ENCODE measurements around the gene C3AR1. TPM values are rescaled to one million over a fixed set of nuclear protein-coding genes. Genes with fewer than 3 reads are reported as not detected.

The C3AR1 gene
- total RNA-seq, 1 experiment from 2014 or later: not detected

DNA sequence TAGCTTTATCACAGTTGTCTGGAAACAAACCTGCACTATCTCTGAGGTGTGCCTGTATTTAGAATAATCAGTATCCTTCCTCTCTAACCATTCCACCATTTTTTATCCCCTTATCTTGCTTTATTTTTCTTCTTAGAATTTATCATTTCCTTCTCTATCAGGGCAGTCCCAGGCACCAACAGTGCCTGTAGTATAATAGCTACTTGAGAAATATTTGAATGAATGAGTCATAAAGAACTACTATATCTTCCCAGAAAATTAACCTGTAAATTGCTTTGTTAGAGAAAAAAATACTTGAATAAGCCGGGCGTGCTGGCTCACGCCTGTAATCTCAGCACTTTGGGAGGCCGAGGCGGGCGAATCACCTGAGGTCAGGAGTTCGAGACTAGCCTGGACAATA is 54.8 kb downstream of the C3AR1 start:
- no peak for ATAC-seq
- no TSS peak for BruUV-seq (replicated peaks)
- no peak for DNase-seq (ENCODE audit: low read depth, low spot score)

More for the DNA sequence above, 54.8 kb downstream of the C3AR1 start:
- H3K36me3 ChIP-seq (ENCODE audit: control insufficient read depth, insufficient read depth, low read length): no peaks in the 10 kb centered on the region
- in situ Hi-C loops (cut with HindIII; ENCODE audit: low pct_unique_long_range_greater_than_20kb, low sequenced_read_pairs) (no loop called here), intact Hi-C loops (cut with micrococcal nuclease; ENCODE audit: unreplicated experiment) (no loop called here)
- H3K9me3 ChIP-seq (ENCODE audit: control insufficient read depth, insufficient read depth, low read depth, low read length): no peaks in the 10 kb centered on the region
- no peak overlapping the region for H3K27ac ChIP-seq (ENCODE audit: low read length)
- no peaks in the 10 kb centered on the region for H3K4me1 ChIP-seq (ENCODE audit: control insufficient read depth, insufficient read depth, low read length)
- no peaks in the 10 kb centered on the region for H3K27me3 ChIP-seq (ENCODE audit: control insufficient read depth, insufficient read depth, low read length)
- H3K4me3 ChIP-seq (ENCODE audit: low read depth in 2 of 2, low read length in 2 of 2): no peak overlapping the region
- ChIA-PET POLR2A (no interaction called here), CTCF (no interaction called here)
- TF ChIP-seq REST (IDR thresholded peaks at IDR 0.05; ENCODE audit: insufficient read depth in 1 of 2, low read depth in 2 of 2, low read length in 1 of 2) (no peak), SIN3A (IDR thresholded peaks at IDR 0.05; ENCODE audit: borderline replicate concordance, insufficient read depth, low read depth, low read length) (no peak), CTCF (IDR thresholded peaks at IDR 0.05) (no peak), TCF7L2 (IDR thresholded peaks at IDR 0.05; ENCODE audit: low read depth, low read length) (no peak), POLR2AphosphoS5 (IDR thresholded peaks at IDR 0.05; ENCODE audit: low read depth, low read length) (no peak)

Other genes with a start within 250 kb of the C3AR1 start
- not detected for gene SLC2A14, start 193.4 kb downstream of the C3AR1 start, total RNA-seq (2021; ENCODE audit: unreplicated experiment)
- 0.51 TPM for gene SLC2A3, start 130.2 kb downstream of the C3AR1 start, total RNA-seq (2021; ENCODE audit: unreplicated experiment)
- gene FOXJ2, start 33.6 kb downstream of the C3AR1 start, total RNA-seq (2021; ENCODE audit: unreplicated experiment): 10.9 TPM
- 14.9 TPM for gene NECAP1, start 15.9 kb upstream of the C3AR1 start, total RNA-seq (2021; ENCODE audit: unreplicated experiment)
- 0.33 TPM for gene CLEC4A, start 57.3 kb upstream of the C3AR1 start, total RNA-seq (2021; ENCODE audit: unreplicated experiment)
- not detected for gene ZNF705A, start 90.7 kb upstream of the C3AR1 start, total RNA-seq (2021; ENCODE audit: unreplicated experiment)
- gene FAM90A1, start 161.3 kb upstream of the C3AR1 start, total RNA-seq (2021; ENCODE audit: unreplicated experiment): not detected